HG03457 (cell line): ENCODE data around the gene EXOC4.
"Not testable (repeated sequence)": the region's sequence is repeated elsewhere in the genome, so short reads cannot be mapped to it uniquely, and the experiment has no call there.

ENCODE experiments used
- ATAC-seq: cut with Tn5 transposase; IDR thresholded peaks from one replicate; pipeline ENCODE4 v1.9.1; 2021; ENCODE audit warnings: moderate number of reproducible peaks; ENCODE audit not compliant: unreplicated experiment

Gene EXOC4

GRCh38 chr7:134046594-134047128, 793.8 kb downstream of the EXOC4 start:
- ATAC-seq: no peak

- no peak for ATAC-seq
These were observed 794.8 kb downstream of the EXOC4 start for GRCh38 chr7:134047675-134048074.

- no peak for ATAC-seq
These were observed 795.3 kb downstream of the EXOC4 start for GRCh38 chr7:134048166-134048565.

GRCh38 chr7:134051020-134051419, 798.1 kb downstream of the EXOC4 start:
- no peak for ATAC-seq

GRCh38 chr7:134056816-134057215, 803.9 kb downstream of the EXOC4 start:
- no peak for ATAC-seq

GRCh38 chr7:134058521-134058920, 805.6 kb downstream of the EXOC4 start:
- ATAC-seq: no peak

- ATAC-seq: no peak
These were observed 806.1 kb downstream of the EXOC4 start for GRCh38 chr7:134058980-134059379.

- no peak for ATAC-seq
These were observed 807.0 kb downstream of the EXOC4 start for GRCh38 chr7:134059921-134060320.

- ATAC-seq: no peak
These were observed 808.0 kb downstream of the EXOC4 start for GRCh38 chr7:134060874-134061273.

- ATAC-seq: no peak
These were observed 809.6 kb downstream of the EXOC4 start for GRCh38 chr7:134062460-134062859.

GRCh38 chr7:134065415-134065814, 812.5 kb downstream of the EXOC4 start:
- ATAC-seq: no peak

- ATAC-seq: no peak
These were observed 814.3 kb downstream of the EXOC4 start for GRCh38 chr7:134067164-134067563.

- no peak for ATAC-seq
These were observed 815.8 kb downstream of the EXOC4 start for GRCh38 chr7:134068670-134069069.

- no peak for ATAC-seq
These were observed 816.3 kb downstream of the EXOC4 start for GRCh38 chr7:134069187-134069586.

GRCh38 chr7:134070673-134071072, 817.8 kb downstream of the EXOC4 start:
- ATAC-seq: no peak

- peak; percentile 93 for ATAC-seq
These were observed 818.8 kb downstream of the EXOC4 start for GRCh38 chr7:134071355-134072331.

GRCh38 chr7:134073276-134073675, 820.4 kb downstream of the EXOC4 start:
- ATAC-seq: no peak

- ATAC-seq: no peak
These were observed 822.9 kb downstream of the EXOC4 start for GRCh38 chr7:134075799-134076198.

- ATAC-seq: not testable (repeated sequence)
These were observed 824.7 kb downstream of the EXOC4 start for GRCh38 chr7:134077560-134077959.

- ATAC-seq: no peak
These were observed 826.1 kb downstream of the EXOC4 start for GRCh38 chr7:134078991-134079390.

- ATAC-seq: no peak
These were observed 828.8 kb downstream of the EXOC4 start for GRCh38 chr7:134081695-134082094.

GRCh38 chr7:134083766-134084487, 831.0 kb downstream of the EXOC4 start:
- ATAC-seq: no peak
